HG02884 (cell line): ENCODE data around the gene LYSMD3.
"Not testable (repeated sequence)": the region's sequence is repeated elsewhere in the genome, so short reads cannot be mapped to it uniquely, and the experiment has no call there.

Experiments
- ATAC-seq: cut with Tn5 transposase; IDR thresholded peaks from one replicate; pipeline ENCODE4 v1.9.1; 2021; ENCODE audit warnings: mild to moderate bottlenecking, moderate library complexity; ENCODE audit not compliant: unreplicated experiment

LYSMD3 gene

GRCh38 chr5:90529194-90529938, at the start of gene LYSMD3:
TSS of gene LYSMD3 (minus strand) at chr5:90529584. CDS start at chr5:90525289, 4,295 bp downstream.
- ATAC-seq = peak; percentile 84

- not testable (repeated sequence) for ATAC-seq
Observed at GRCh38 chr5:90576566-90576965, 47.2 kb upstream of the LYSMD3 start.

- no peak for ATAC-seq
Observed at GRCh38 chr5:90575712-90576111, 46.3 kb upstream of the LYSMD3 start.

- no peak for ATAC-seq
Observed at GRCh38 chr5:90571147-90571773, 41.9 kb upstream of the LYSMD3 start.

- no peak for ATAC-seq
Observed at GRCh38 chr5:90570034-90570433, 40.6 kb upstream of the LYSMD3 start.

GRCh38 chr5:90569084-90569483, 39.7 kb upstream of the LYSMD3 start:
- ATAC-seq = no peak

- ATAC-seq = no peak
Observed at GRCh38 chr5:90565491-90565890, 36.1 kb upstream of the LYSMD3 start.

GRCh38 chr5:90563108-90563507, 33.7 kb upstream of the LYSMD3 start:
- no peak for ATAC-seq

GRCh38 chr5:90562341-90562740, 33.0 kb upstream of the LYSMD3 start:
- ATAC-seq = no peak

GRCh38 chr5:90561766-90562165, 32.4 kb upstream of the LYSMD3 start:
- ATAC-seq = no peak

- ATAC-seq = no peak
Observed at GRCh38 chr5:90560771-90561170, 31.4 kb upstream of the LYSMD3 start.

GRCh38 chr5:90558344-90559192, 29.2 kb upstream of the LYSMD3 start, which contains the start of gene ADGRV1:
TSS of gene ADGRV1 (plus strand) at chr5:90558797. CDS start at chr5:90558896, 99 bp downstream.
- ATAC-seq = no peak

GRCh38 chr5:90557871-90558270, 28.5 kb upstream of the LYSMD3 start:
- no peak for ATAC-seq

- no peak for ATAC-seq
Observed at GRCh38 chr5:90557391-90557790, 28.0 kb upstream of the LYSMD3 start.

GRCh38 chr5:90555666-90556065, 26.3 kb upstream of the LYSMD3 start:
- ATAC-seq = no peak

GRCh38 chr5:90554358-90555006, 25.1 kb upstream of the LYSMD3 start:
- ATAC-seq = no peak

GRCh38 chr5:90553711-90554110, 24.3 kb upstream of the LYSMD3 start:
- no peak for ATAC-seq

GRCh38 chr5:90551376-90551775, 22.0 kb upstream of the LYSMD3 start:
- no peak for ATAC-seq

GRCh38 chr5:90550963-90551362, 21.6 kb upstream of the LYSMD3 start:
- ATAC-seq = no peak

GRCh38 chr5:90549729-90550275, 20.4 kb upstream of the LYSMD3 start:
- ATAC-seq = no peak

- ATAC-seq = no peak
Observed at GRCh38 chr5:90549223-90549622, 19.8 kb upstream of the LYSMD3 start.
